BJ (cell line): ENCODE data around the gene CELF2. TPM values are rescaled to one million over a fixed set of nuclear protein-coding genes. Genes with fewer than 3 reads are reported as not detected.

Source experiments
- CTCF ChIA-PET: fragments of 350-600 bp; formaldehyde crosslinking; extraction: SDS; loops from one replicate; lab custom pipeline; 2021; ENCODE audit warnings: antibody characterized with exemption, inconsistent platforms; lab: Yijun Ruan, JAX
- POLR2A ChIA-PET: fragments of 300-600 bp; sonication (Branson Sonifier 250); formaldehyde crosslinking; extraction: SDS; loops from one replicate; lab custom pipeline; 2021; ENCODE audit warnings: antibody characterized with exemption; lab: Charles Lee
- DNase-seq: peaks from one replicate; pipeline ENCODE4 v3.0.0-alpha.2; 2011; ENCODE audit warnings: low read depth
- H3K27me3 ChIP-seq: 2 replicates; pipeline ENCODE4 v1.6.0; 2011; ENCODE audit warnings: low read length; ENCODE audit not compliant: control insufficient read depth, insufficient read depth
- H3K36me3 ChIP-seq: 2 replicates; pipeline ENCODE4 v1.5.1; 2011; ENCODE audit warnings: low read length; ENCODE audit not compliant: control insufficient read depth, insufficient read depth
- H3K4me3 ChIP-seq: 2 replicates; pipeline ENCODE4 v1.5.1; 2011; ENCODE audit warnings: low read depth, mild to moderate bottlenecking, control low read depth, low read length
- CTCF ChIP-seq: IDR thresholded peaks from 2 replicates; pipeline ENCODE4 v1.5.1; 2011; ENCODE audit warnings: low read depth, mild to moderate bottlenecking, control low read depth, inconsistent platforms, low read length, moderate library complexity; ENCODE audit not compliant: insufficient read depth
- polyA plus RNA-seq: library from polyadenylated mRNA; depleted of rRNA; stranded (reverse); fragments of >200 nt; gene quantifications from 2 replicates; pipeline ENCODE4 v1.2.3, GENCODE V29; 2011

Gene CELF2
- polyA plus RNA-seq, 1 experiment = 8.8 TPM

GRCh38 chr10:11002916-11003315, 14.8 kb upstream of the CELF2 start:
- H3K36me3 ChIP-seq = no peaks in the 10 kb centered on the region
- POLR2A ChIA-PET = no interaction called here
- no peaks in the 10 kb centered on the region for H3K27me3 ChIP-seq
- H3K4me3 ChIP-seq = no peak overlapping the region
- CTCF ChIA-PET = no interaction called here
- no peak for TF ChIP-seq CTCF
- DNase-seq = no peak

GRCh38 chr10:11003679-11004078, 14.0 kb upstream of the CELF2 start:
- CTCF ChIA-PET = no interaction called here

GRCh38 chr10:11004144-11005077, 13.3 kb upstream of the CELF2 start:
- no peak for DNase-seq
- Histone ChIP-seq H3K27me3 (no peaks in the 10 kb centered on the region), H3K36me3 (no peaks in the 10 kb centered on the region), H3K4me3 (no peak overlapping the region)
- ChIA-PET POLR2A (no interaction called here), CTCF (no interaction called here)
- no peak for TF ChIP-seq CTCF

More at GRCh38 chr10:11003679-11004078, 14.0 kb upstream of the CELF2 start:
- TF ChIP-seq CTCF = no peak
- no peaks in the 10 kb centered on the region for H3K27me3 ChIP-seq
- no peak for DNase-seq
- POLR2A ChIA-PET = no interaction called here
- no peaks in the 10 kb centered on the region for H3K36me3 ChIP-seq
- H3K4me3 ChIP-seq = no peak overlapping the region

GRCh38 chr10:11005725-11006427, 11.8 kb upstream of the CELF2 start:
- TF ChIP-seq CTCF = no peak
- no peak for DNase-seq
- H3K4me3 ChIP-seq = no peak overlapping the region
- no peaks in the 10 kb centered on the region for H3K36me3 ChIP-seq
- CTCF ChIA-PET = interaction anchor here (0.6 kb wide), 1 partner anchor 25 kb away, joined by 3 read pairs; no protein-coding TSS in a partner anchor
- POLR2A ChIA-PET = no interaction called here
- no peaks in the 10 kb centered on the region for H3K27me3 ChIP-seq

GRCh38 chr10:11006428-11006825, 11.2 kb upstream of the CELF2 start:
- no peak for TF ChIP-seq CTCF
- Histone ChIP-seq H3K27me3 (no peaks in the 10 kb centered on the region), H3K4me3 (no peak overlapping the region), H3K36me3 (no peaks in the 10 kb centered on the region)
- CTCF ChIA-PET = interaction anchor here (0.6 kb wide), 1 partner anchor 24 kb away, joined by 3 read pairs; no protein-coding TSS in a partner anchor
- no peak for DNase-seq
- POLR2A ChIA-PET = no interaction called here
